GM10266 (cell line): Measurements from ENCODE around the gene PLA2G4F.

Source experiments
- DNase-seq: peaks from one replicate; pipeline ENCODE4 v3.0.0; 2012; ENCODE audit errors: extremely low spot score
- TF ChIP-seq, protein P1 (sequence below): IDR thresholded peaks from 2 replicates; pipeline ENCODE4 v1.5.1; 2012; ENCODE audit warnings: mild to moderate bottlenecking, low read depth; ENCODE audit not compliant: control insufficient read depth, insufficient read depth; ENCODE audit errors: missing control alignments

Gene PLA2G4F

DNA sequence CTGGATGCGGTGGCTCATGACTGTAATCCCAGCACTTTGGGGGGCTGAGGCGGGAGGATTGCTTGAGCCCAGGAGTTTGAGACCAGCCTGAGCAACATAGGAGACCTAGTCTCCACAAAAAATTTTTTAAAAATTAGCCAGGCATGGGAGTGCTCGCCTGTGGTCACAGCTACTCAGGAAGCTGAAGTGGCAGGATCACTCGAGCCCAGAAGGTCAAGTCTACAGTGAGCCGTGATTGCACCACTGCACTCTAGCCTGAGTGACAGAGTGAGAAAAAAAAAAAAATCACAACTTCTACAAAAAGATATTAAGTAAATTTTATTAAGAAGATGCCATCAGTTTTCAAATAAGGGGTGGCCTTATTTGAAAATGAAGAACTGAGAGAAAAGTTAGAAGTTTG is 50.1 kb downstream of the PLA2G4F start:
- TF ChIP-seq, protein P1, sequence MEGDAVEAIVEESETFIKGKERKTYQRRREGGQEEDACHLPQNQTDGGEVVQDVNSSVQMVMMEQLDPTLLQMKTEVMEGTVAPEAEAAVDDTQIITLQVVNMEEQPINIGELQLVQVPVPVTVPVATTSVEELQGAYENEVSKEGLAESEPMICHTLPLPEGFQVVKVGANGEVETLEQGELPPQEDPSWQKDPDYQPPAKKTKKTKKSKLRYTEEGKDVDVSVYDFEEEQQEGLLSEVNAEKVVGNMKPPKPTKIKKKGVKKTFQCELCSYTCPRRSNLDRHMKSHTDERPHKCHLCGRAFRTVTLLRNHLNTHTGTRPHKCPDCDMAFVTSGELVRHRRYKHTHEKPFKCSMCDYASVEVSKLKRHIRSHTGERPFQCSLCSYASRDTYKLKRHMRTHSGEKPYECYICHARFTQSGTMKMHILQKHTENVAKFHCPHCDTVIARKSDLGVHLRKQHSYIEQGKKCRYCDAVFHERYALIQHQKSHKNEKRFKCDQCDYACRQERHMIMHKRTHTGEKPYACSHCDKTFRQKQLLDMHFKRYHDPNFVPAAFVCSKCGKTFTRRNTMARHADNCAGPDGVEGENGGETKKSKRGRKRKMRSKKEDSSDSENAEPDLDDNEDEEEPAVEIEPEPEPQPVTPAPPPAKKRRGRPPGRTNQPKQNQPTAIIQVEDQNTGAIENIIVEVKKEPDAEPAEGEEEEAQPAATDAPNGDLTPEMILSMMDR = no peak
- DNase-seq = no peak

DNA sequence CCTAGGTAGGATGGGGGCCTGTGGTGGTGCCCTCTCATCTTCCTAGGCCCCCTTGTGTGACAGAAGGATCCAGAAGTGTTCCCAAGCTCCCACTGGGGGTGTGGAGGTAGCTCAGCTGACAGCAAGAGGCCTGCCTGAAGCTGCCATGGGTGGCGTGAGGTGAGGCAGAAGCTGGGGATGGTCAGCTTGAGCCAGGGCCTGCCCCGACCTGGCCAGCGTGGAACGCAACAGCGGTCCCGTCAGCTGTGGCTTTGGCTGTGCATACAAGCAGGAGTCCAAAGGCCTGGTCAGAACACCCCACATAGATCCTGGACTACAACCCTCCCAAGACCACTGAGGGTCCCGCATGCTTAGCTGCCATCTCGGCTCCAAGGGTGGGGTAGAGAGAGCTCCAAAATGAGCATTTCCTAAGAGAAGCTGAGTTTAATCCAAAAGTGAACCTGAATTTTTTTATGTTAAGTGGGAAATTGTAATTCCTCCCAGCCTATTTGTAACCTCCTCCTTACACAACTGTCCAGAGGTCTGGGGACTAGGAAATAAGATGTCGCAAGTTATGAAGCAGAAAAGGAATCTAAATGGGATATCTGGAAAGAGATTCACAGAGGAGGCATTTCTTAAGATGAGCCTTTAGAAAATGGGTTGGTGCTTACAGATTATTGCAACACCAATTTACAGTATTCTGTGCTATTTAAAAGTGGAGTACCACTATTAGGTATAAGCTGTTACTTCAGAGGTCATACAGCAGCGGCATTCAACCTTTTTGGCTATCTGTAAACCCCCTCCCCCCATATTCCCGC is 52.1 kb downstream of the PLA2G4F start:
- no peak for DNase-seq
- TF ChIP-seq, protein P1 = no peak

DNA sequence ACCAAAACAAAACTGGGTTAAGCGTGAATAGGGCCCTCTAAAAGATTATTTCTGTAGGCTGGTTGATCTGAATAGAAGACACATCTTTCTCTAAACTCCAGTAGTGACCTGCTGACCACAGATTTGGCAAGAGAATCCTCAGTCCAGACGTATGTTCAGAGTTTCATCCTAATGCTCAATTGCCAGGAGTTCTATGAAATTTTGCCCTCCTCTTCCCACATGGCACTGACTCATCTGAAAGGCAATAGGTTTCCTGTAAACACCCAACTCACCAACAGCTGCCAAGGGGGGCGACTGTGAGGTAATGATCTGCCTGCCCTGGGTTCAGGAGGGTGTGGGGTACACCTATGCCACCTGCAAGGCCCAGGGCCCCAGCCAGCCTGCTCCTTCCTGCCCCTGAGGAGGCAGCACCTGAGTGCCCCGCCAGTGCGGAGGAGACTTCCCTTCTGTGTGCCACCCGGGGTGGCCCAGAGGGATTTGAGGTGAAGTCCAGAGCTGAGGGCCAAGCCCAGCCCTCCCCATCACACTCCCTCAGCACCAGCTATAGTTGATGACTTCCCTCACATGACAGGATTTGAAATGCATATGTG is 53.7 kb downstream of the PLA2G4F start:
- TF ChIP-seq, protein P1 = no peak
- DNase-seq = no peak

DNA sequence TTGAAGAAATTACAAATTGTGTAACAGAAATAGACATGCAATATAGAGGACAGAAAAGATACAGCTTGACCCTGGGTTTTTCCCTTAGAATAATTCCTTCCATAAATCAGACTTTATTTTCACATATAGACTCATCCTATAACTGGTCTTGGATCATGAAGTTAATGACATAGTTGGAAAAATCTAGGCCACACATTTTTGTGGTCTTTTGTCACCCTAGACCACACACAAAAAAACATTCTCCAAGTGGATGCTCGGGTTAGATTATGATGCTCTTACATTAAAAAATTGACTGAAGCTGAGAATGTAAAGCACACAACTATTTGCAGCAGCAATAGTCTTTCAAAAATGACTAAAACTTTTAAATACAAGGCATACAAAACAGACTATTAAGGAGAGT is 54.6 kb downstream of the PLA2G4F start:
- TF ChIP-seq, protein P1 = no peak
- no peak for DNase-seq

DNA sequence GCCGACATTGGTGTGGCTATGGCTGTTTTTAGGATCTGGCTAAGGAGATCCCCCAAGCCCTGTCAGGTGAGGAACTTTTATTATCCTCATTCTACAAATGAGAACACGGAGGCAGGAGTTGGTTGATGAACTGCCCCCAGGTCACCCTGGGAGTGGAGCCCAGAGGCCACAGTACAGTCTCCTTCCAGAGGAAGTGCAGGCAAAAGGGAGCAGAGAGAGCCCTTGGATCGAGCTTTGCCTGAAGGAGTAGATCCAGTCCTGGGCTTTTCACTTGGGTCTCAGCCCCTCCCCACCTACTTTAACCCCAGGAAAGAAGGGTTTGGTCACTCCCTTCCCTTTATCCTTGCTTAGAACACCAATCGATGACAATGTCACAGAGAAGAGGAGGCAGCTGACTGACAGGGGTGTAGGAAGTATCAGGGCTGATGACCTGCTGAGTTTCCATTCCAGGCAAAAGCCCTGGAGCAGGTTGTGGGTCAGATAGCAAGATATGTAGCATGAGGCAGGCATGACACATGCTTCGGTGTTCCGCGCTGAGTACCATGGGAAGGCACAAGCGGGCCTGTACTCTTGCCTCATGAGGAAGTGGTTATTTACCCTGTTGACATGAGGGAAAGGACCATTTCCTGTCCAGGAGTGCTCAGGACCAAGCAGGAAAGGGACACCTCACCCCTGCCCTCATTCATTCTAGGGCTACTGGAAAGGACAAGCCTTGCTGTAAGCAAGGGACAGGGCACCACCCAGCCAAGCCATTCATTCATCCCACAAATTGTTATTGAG is 56.2 kb downstream of the PLA2G4F start:
- no peak for DNase-seq
- TF ChIP-seq, protein P1 = no peak

DNA sequence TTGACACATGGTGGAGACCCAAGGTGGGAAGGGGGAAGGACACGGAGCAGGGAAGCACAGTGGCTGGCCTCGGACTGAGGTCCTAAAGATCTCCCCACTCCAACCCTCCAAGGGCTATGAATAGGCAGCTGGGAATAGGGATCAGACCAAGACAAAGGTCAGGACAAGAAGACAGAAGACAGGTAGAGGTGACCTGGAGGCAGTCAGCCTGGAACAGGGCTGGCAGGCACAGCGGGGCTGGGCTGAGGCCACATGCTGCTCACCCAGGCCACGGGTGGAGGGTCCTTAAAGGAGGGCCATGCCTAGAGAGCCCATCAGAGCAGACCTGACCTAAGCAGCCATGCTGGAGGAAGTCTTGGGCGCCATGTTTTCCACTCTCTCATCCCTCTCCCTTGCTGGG is 59.4 kb downstream of the PLA2G4F start:
- DNase-seq = no peak
- TF ChIP-seq, protein P1 = no peak
